DMS79 (cell line): ENCODE results near the gene RAPGEFL1.
A peak's percentile ranks its signal among the peaks of the same experiment; 100 is the strongest.
"Not testable (repeated sequence)": the region's sequence is repeated elsewhere in the genome, so short reads cannot be mapped to it uniquely, and the experiment has no call there.

Source experiments
- DNase-seq: peaks from one replicate; lab custom pipeline; 2025; lab: John Stamatoyannopoulos, UW

The RAPGEFL1 gene

GRCh38 chr17:40177275-40177874, at the start of gene RAPGEFL1:
RAPGEFL1 (plus strand) TSS chr17:40177470; CDS start chr17:40177862, 392 bp downstream.
- DNase-seq: peak; percentile 51

GRCh38 chr17:40129498-40129897, 47.8 kb upstream of the RAPGEFL1 start:
- DNase-seq: no peak

GRCh38 chr17:40130352-40131042, 46.8 kb upstream of the RAPGEFL1 start:
- DNase-seq: no peak

- DNase-seq: no peak
Observed at GRCh38 chr17:40134184-40134583, 43.1 kb upstream of the RAPGEFL1 start.

DNA sequence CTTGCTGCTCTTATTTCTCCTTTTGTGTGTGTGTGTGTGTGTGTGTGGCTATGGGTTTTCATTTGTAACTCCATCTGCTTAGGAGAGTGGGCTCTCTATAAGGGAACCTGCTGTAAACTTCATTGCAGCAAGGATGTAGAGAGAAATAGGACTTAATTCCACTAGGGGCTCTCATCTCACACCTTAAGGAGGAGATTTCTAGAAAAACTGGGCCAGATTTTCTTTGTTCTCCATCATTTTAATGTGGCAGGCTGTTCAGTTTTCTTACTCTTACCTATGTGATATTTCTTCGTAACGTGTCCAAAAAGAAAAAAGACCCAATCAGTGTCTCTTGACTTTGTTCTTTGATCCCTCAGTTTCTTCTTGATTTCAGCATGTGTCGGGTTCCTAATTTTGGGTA, 41.5 kb upstream of the RAPGEFL1 start:
- DNase-seq: no peak

DNA sequence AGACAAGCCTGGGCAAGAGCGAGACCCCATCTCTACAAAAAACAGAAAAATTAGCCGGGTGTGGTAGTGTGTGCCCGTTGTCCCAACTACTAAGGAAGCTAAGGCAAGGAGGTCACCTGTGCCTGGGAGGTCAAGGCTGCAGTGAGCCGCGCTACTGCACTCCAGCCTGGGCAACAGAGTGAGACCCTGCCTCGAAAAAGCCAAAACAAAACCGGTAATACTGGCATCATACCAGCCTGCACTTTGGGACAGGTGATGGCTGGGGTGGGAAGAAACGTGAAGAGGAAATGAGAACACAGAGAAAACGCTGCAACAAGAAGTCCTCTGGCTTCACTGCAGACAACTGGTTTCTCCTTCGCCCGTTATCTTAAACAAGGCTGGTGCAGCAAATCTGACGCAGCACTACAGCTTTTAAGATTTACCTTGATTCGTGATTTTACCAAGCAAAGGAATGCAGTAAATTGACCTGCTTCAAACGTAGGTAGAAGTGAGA, 37.7 kb upstream of the RAPGEFL1 start:
- DNase-seq: no peak

GRCh38 chr17:40143166-40143565, 34.1 kb upstream of the RAPGEFL1 start:
- not testable (repeated sequence) for DNase-seq

GRCh38 chr17:40145476-40145875, 31.8 kb upstream of the RAPGEFL1 start:
- no peak for DNase-seq

GRCh38 chr17:40148527-40148926, 28.7 kb upstream of the RAPGEFL1 start:
- DNase-seq: no peak

DNA sequence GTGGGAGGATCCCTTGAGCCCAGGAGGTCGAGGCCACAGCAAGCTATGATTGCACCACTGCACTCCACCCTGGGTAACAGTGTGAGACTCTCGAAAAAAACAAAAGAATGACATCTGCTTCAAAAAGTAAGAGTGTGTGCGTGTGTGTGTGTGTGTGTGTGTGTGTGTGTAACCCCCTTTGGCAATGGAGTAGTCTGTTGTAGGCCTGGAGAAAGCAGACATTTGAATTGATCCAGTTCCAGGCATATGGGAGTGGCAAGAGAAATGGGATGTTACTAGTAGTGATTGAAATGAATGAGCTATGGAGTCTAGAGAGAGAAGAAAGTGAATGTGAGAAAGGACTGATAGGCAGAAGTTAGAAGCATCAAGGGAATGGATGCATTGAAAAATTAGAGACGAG, 27.0 kb upstream of the RAPGEFL1 start:
- no peak for DNase-seq

DNA sequence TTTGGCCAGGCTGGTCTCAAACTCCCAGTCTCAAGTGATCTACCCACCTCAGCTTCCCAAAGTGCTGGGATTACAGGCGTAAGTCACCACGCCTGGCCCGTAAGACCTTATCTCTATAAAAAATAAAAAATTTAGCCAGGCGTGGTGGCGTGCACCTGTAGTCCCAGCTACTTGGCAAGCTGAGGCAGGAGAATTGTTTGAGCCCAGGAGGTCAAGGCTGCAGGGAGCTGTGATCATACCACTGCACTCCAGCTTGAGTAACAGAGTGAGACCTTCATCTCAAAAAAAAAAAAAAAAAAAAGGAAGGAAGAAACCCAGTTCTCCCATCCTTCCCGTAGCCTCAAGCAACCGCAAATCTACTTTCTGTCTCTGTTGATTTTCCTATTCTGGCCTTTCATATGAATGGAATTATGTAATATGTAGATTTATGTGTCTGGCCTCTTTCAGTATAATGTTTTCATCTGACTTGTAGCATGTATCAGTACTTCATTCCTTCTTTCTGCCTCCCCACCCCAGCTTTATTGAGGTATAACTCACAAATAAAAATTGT, 25.8 kb upstream of the RAPGEFL1 start:
- DNase-seq: no peak

DNA sequence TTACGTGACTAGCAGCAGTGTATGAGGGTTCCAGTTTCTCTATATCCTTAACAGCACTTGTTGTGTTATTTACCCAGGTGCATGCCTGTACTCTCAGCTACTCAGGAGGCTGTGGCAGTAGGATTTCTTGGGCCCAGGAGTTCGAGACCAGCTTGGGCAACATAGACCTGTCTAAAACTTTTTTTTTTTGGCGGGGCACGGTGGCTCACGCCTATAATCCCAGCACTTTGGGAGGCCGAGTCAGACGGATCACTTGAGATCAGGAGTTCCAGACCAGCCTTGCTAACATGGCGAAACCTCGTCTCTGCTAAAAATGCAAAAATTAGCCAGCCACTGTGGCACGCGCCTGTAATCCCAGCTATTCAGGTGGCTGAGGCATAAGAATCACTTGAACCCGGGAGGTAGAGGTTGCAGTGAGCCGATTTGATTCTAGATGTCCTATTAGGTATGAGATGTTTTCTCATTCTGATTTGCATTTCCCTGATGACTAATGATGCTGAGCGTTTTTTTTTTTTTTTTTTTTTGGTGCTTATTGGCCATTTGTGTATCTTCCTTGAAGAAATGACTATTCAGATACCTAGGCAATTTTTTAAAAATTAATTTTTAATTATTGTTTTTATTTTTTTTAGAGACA, 23.6 kb upstream of the RAPGEFL1 start:
- no peak for DNase-seq

GRCh38 chr17:40157973-40158372, 19.3 kb upstream of the RAPGEFL1 start:
- DNase-seq: no peak

GRCh38 chr17:40158438-40159013, 18.7 kb upstream of the RAPGEFL1 start:
- no peak for DNase-seq

DNA sequence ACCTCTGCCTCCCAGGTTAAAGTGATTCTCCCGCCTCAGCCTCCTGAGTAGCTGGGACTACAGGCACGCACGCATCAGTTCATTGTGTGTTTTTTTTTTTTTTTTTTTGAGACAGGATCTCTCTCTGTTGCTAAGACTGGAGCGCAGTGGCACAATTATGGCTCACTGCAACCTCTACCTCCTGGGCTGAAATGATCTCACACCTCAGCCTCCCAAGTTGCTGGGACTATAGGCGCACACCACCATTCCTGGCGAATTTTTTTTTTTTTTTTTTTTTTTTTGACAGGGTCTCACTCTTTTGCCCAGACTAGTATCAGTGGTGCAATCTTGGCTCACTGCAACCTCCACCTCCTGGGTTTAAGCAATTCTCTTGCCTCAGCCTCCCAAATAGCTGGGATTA, 17.8 kb upstream of the RAPGEFL1 start:
- no peak for DNase-seq

- DNase-seq: no peak
Observed at GRCh38 chr17:40167685-40168261, 9.5 kb upstream of the RAPGEFL1 start.

DNA sequence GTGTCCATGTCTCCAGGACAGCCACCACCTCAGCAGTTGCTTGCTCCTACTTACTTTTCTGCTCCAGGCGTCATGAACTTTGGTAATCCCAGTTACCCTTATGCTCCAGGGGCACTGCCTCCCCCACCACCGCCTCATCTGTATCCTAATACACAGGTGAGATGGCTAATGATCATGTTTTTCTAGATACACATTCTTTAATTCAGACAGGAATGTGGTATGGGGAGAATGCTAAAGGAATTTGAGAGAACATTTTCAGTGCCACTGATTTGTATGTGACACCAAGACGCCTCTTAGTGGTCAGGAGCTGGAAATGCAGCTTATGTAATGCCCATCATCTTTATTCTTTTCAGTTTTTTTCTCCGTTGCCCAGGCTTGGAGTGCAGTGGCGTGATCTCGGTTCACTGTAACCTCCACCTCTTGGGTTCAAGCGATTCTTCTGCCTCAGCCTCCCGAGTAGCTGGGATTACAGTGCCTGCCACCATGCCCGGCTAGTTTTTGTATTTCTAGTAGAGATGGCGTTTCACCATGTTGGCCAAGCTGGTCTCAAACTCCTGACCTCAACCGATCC, 8.9 kb upstream of the RAPGEFL1 start:
- DNase-seq: peak; percentile 1

- DNase-seq: no peak
Observed at GRCh38 chr17:40170325-40170724, 6.9 kb upstream of the RAPGEFL1 start.

DNA sequence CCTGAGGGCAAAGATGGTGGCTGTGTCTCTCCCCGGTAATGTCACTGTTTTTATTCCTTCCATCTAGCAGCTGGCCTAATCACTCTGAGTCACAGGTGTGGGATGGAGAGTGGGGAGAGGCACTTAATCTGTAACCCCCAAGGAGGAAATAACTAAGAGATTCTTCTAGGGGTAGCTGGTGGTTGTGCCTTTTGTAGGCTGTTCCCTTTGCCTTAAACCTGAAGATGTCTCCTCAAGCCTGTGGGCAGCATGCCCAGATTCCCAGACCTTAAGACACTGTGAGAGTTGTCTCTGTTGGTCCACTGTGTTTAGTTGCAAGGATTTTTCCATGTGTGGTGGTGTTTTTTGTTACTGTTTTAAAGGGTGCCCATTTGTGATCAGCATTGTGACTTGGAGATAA, 5.5 kb upstream of the RAPGEFL1 start:
- no peak for DNase-seq

DNA sequence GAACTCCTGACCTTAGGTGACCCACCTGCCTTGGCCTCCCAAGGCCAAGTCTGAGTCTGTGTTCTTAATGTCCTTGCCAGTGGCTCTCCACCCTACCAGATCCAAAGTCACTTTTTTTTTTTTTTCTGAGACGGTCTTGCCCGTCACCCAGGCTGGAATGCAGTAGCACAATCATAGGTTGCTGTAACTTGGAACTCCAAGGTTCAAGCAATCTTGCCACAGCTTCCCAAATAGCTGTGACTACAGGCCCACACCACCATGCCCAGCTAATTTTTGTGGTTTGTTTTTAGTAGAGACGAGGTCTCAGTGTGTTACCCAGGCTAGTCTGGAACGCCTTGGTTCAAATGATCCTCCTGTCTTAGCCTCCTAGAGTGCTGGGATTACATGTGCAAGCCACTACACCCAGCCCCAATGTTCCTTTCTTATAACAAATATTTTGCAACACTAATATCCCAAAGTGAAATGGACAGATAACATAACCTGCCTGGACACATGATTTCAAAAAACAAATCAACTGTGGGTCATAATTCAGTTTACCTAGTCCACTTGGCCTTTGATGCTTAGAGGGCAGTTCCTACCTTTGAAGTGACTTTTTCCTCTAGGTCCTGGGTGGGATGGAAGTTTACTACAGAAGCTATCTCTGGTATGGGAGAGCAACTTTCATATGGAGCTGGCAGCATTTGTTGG, 4.0 kb upstream of the RAPGEFL1 start:
- DNase-seq: no peak

DNA sequence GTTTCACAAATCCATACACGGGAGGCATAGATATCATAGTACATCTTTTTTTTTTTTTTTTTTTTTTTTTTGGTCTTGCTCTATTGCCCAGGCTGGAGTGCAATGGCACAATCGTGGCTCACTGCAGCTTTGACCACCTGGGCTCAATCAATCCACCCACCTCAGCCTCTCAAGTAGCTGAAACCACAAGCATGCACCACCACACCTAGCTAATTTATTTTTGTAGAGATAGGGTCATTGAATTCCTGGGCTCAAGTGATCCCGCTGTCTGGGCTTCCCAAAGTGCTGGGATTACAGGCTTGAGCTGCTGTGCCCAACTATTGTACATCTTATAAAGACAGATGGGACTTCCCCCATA, 3.5 kb upstream of the RAPGEFL1 start:
- no peak for DNase-seq
